IMR-90 (cell line): Measurements from ENCODE around the gene CGREF1.

ENCODE experiments used
- CEBPB ChIP-seq: IDR thresholded peaks from 2 replicates; pipeline ENCODE4 v1.6.1; 2012; ENCODE audit warnings: low read depth, low read length, improper control_type of control experiment
- CHD1 ChIP-seq: IDR thresholded peaks from 2 replicates; pipeline ENCODE4 v1.6.1; 2012; ENCODE audit warnings: low read depth, low read length, improper control_type of control experiment
- CTCF ChIP-seq: conservative IDR thresholded peaks from 2 replicates; pipeline ENCODE4 v1.5.1; 2012; ENCODE audit warnings: mild to moderate bottlenecking, low read depth, low read length, improper control_type of control experiment
- FOS ChIP-seq: fragments of 150-350 bp; IDR thresholded peaks from 2 replicates; pipeline ENCODE4 v1.6.1; 2016; ENCODE audit warnings: low read depth, low read length
- MAFK ChIP-seq: IDR thresholded peaks from 2 replicates; pipeline ENCODE4 v1.6.1; 2012; ENCODE audit warnings: low read depth, low read length, improper control_type of control experiment
- MAZ ChIP-seq: IDR thresholded peaks from 2 replicates; pipeline ENCODE4 v1.6.1; 2012; ENCODE audit warnings: low read depth, mild to moderate bottlenecking, low read length, improper control_type of control experiment, moderate library complexity, borderline replicate concordance
- MXI1 ChIP-seq: IDR thresholded peaks from 2 replicates; pipeline ENCODE4 v1.6.1; 2012; ENCODE audit warnings: low read depth, mild to moderate bottlenecking, low read length, moderate library complexity, borderline replicate concordance
- NFE2L2 ChIP-seq: fragments of 150-350 bp; IDR thresholded peaks from 2 replicates; pipeline ENCODE4 v1.6.1; 2016; ENCODE audit warnings: low read depth, mild to moderate bottlenecking, low read length
- POLR2A ChIP-seq: IDR thresholded peaks from 2 replicates; pipeline ENCODE4 v1.6.1; 2012; ENCODE audit warnings: mild to moderate bottlenecking, low read depth, low read length
- RAD21 ChIP-seq: IDR thresholded peaks from 2 replicates; pipeline ENCODE4 v1.6.1; 2012; ENCODE audit warnings: low read length, improper control_type of control experiment
- RCOR1 ChIP-seq: IDR thresholded peaks from 2 replicates; pipeline ENCODE4 v1.6.1; 2012; ENCODE audit warnings: mild to moderate bottlenecking, low read length, improper control_type of control experiment; ENCODE audit not compliant: insufficient replicate concordance
- RFX5 ChIP-seq: IDR thresholded peaks from 2 replicates; pipeline ENCODE4 v1.8.0; 2012; ENCODE audit warnings: low read depth, mild to moderate bottlenecking, low read length, moderate library complexity
- SMC3 ChIP-seq: fragments of 150-350 bp; IDR thresholded peaks from 2 replicates; pipeline ENCODE4 v1.6.1; 2016; ENCODE audit warnings: low read depth, mild to moderate bottlenecking, antibody characterized with exemption, low read length, moderate library complexity
- USF2 ChIP-seq: fragments of 150-350 bp; IDR thresholded peaks from 2 replicates; pipeline ENCODE4 v1.6.1; 2017; ENCODE audit warnings: mild to moderate bottlenecking, antibody characterized with exemption, low read length, low read depth

- TF ChIP-seq CHD1 = no peak
- no peak for TF ChIP-seq CTCF
- TF ChIP-seq MAZ = no peak
- TF ChIP-seq POLR2A = no peak
- TF ChIP-seq RAD21 = no peak
- TF ChIP-seq RCOR1 = no peak
- TF ChIP-seq FOS = no peak
- TF ChIP-seq SMC3 = no peak
- no peak for TF ChIP-seq MXI1
- no peak for TF ChIP-seq NFE2L2
- no peak for TF ChIP-seq MAFK
- TF ChIP-seq RFX5 = no peak
- no peak for TF ChIP-seq CEBPB
- no peak for TF ChIP-seq USF2
These were observed 16.6 kb downstream of the CGREF1 start for GRCh38 chr2:27102329-27102728.
